ENCODE data around the gene RITA1. TPM values are rescaled to one million over a fixed set of nuclear protein-coding genes. Genes with fewer than 3 reads are reported as not detected.

RITA1 gene
- total and polyA plus RNA-seq, 2 donors (not counting 1 experiment from before 2014, with no cell fraction given), result 8.1 to 17.9 TPM

GRCh38 chr12:113208041-113208934, 22.8 kb downstream of the RITA1 start:
- peaks cover 62% of the 10 kb centered on the region for H3K4me1 Mint-ChIP-seq
- intact Hi-C loops (cut with micrococcal nuclease), result loop anchor here (1.0 to 10.0 kb wide), 8 partner anchors 11 to 1773 kb away; partner anchors contain the start of genes DDX54, PLBD2, RITA1 and TPCN1

More at GRCh38 chr12:113208041-113208934, 22.8 kb downstream of the RITA1 start:
- H4K20me1 ChIP-seq (ENCODE audit: control insufficient read depth, insufficient read depth, low read length, poor library complexity, severe bottlenecking), result no peaks in the 10 kb centered on the region
- peak overlapping the region; percentile 25 for H2AFZ ChIP-seq (ENCODE audit: insufficient read depth, low read depth, low read length, poor library complexity, severe bottlenecking)
- WGBS (ENCODE audit: insufficient coverage), result 1% methylated on average over 10 of the region's 10 CpGs
- H3K9me3 ChIP-seq (ENCODE audit: control extremely low read depth in 1 of 3, control insufficient read depth in 2 of 3, insufficient read depth in 1 of 3, low read length in 2 of 3), result no peaks in the 10 kb centered on the region
- no peaks in the 10 kb centered on the region for H3K36me3 ChIP-seq (replicated peaks in 1 of 2; ENCODE audit: control extremely low read depth in 1 of 2, control insufficient read depth in 1 of 2, extremely low read depth in 1 of 2, insufficient read depth in 2 of 2, low read length in 1 of 2)
- DNase-seq (peak; percentile 95), ATAC-seq (ENCODE audit: low read depth) (peak; percentile 75)
- Mint-ChIP-seq H3K4me3 (peak overlapping the region; percentile 86), H3K27ac (peak overlapping the region; percentile 99), H3K27me3 (no peaks in the 10 kb centered on the region), H3K9me3 (ENCODE audit: insufficient read depth) (no peaks in the 10 kb centered on the region)
- peak overlapping the region; percentile 91 to 94 for H3K27ac ChIP-seq (ENCODE audit: low read length in 2 of 2)
- H3K79me2 ChIP-seq (ENCODE audit: control insufficient read depth, insufficient read depth, low read length), result no peaks in the 10 kb centered on the region
- ChIA-PET POLR2A (interaction anchor here (0.6 to 3.6 kb wide), 13 partner anchors 9 to 1444 kb away, joined by 3 to 69 read pairs (median 6); partner anchors contain the start of genes DDX54, RITA1 and TPCN1), CTCF (interaction anchor here (0.7 to 3.3 kb wide), 14 partner anchors 9 to 217 kb away, joined by 3 to 35 read pairs (median 5); partner anchors contain the start of gene TPCN1)
- H3K27me3 ChIP-seq (replicated peaks in 1 of 4; ENCODE audit: control extremely low read depth in 1 of 4, control insufficient read depth in 3 of 4, insufficient read depth in 4 of 4, low read length in 3 of 4), result no peaks in the 10 kb centered on the region
- no peak for TF ChIP-seq CTCF (IDR thresholded peaks at IDR 0.05)
- no peak for TF ChIP-seq EZH2 (IDR thresholded peaks at IDR 0.05; ENCODE audit: borderline replicate concordance, insufficient read depth, low read depth, low read length, poor library complexity, severe bottlenecking)
- peaks cover 46 to 59% of the 10 kb centered on the region in 2 donors for H3K4me1 ChIP-seq (ENCODE audit: control insufficient read depth in 2 of 2, insufficient read depth in 2 of 2, low read length in 2 of 2)
- H3K4me3 ChIP-seq (ENCODE audit: control extremely low read depth in 1 of 5, extremely low read depth in 1 of 5, insufficient read depth in 1 of 5, low read depth in 2 of 5, low read length in 4 of 5), result peak overlapping the region in 3 of 5 experiments; percentile 4 to 47 (median 5)
- peak overlapping the region; percentile 36 for H3K9ac ChIP-seq (ENCODE audit: low read length)
- H3K4me2 ChIP-seq (replicated peaks; ENCODE audit: low read depth, low read length, poor library complexity, severe bottlenecking), result peak overlapping the region; percentile 70
